ENCODE results near the gene PRPS1L1.

PRPS1L1 gene

GRCh38 chr7:18016547-18017444 is 10.8 kb downstream of the PRPS1L1 start:
- no peak for DNase-seq (ENCODE audit: low spot score)

- no peak for DNase-seq (ENCODE audit: low spot score)
These were observed 13.7 kb downstream of the PRPS1L1 start for GRCh38 chr7:18013936-18014335.

- no peak for DNase-seq (ENCODE audit: low spot score)
These were observed 23.3 kb downstream of the PRPS1L1 start for GRCh38 chr7:18004372-18004771.

GRCh38 chr7:18003286-18003994 is 24.2 kb downstream of the PRPS1L1 start:
- no peak for DNase-seq (ENCODE audit: low spot score)

GRCh38 chr7:17998692-17999091 is 29.0 kb downstream of the PRPS1L1 start:
- DNase-seq (ENCODE audit: low spot score), result no peak

- DNase-seq (ENCODE audit: low spot score), result no peak
These were observed 31.0 kb downstream of the PRPS1L1 start for GRCh38 chr7:17996442-17997223.

- no peak for DNase-seq (ENCODE audit: low spot score)
These were observed 31.6 kb downstream of the PRPS1L1 start for GRCh38 chr7:17996040-17996439.

- DNase-seq (ENCODE audit: low spot score), result no peak
These were observed 33.4 kb downstream of the PRPS1L1 start for GRCh38 chr7:17994079-17994850.

GRCh38 chr7:17991866-17992648 is 35.6 kb downstream of the PRPS1L1 start:
- DNase-seq (ENCODE audit: low spot score), result no peak

GRCh38 chr7:17990761-17991160 is 36.9 kb downstream of the PRPS1L1 start:
- DNase-seq (ENCODE audit: low spot score), result no peak

- DNase-seq (ENCODE audit: low spot score), result peak; percentile 22
These were observed 38.1 kb downstream of the PRPS1L1 start for GRCh38 chr7:17989546-17989945.

GRCh38 chr7:17988858-17989257 is 38.8 kb downstream of the PRPS1L1 start:
- DNase-seq (ENCODE audit: low spot score), result no peak

GRCh38 chr7:17988141-17988540 is 39.5 kb downstream of the PRPS1L1 start:
- no peak for DNase-seq (ENCODE audit: low spot score)

GRCh38 chr7:17986851-17987250 is 40.8 kb downstream of the PRPS1L1 start:
- peak; percentile 62 for DNase-seq (ENCODE audit: low spot score)

- DNase-seq (ENCODE audit: low spot score), result no peak
These were observed 42.0 kb downstream of the PRPS1L1 start for GRCh38 chr7:17985473-17986239.

- DNase-seq (ENCODE audit: low spot score), result no peak
These were observed 43.4 kb downstream of the PRPS1L1 start for GRCh38 chr7:17984288-17984687.

GRCh38 chr7:17983221-17984062 is 44.2 kb downstream of the PRPS1L1 start:
- DNase-seq (ENCODE audit: low spot score), result no peak

GRCh38 chr7:17976952-17977351 is 50.7 kb downstream of the PRPS1L1 start:
- DNase-seq (ENCODE audit: low spot score), result no peak
